Stimulated activated naive CD4-positive, alpha-beta T cell (primary cell): ENCODE data around the gene BTNL3.
"Not testable (repeated sequence)": the region's sequence is repeated elsewhere in the genome, so short reads cannot be mapped to it uniquely, and the experiment has no call there.

Experiments
- DNase-seq, 6 experiments: peaks; one replicate each; lab custom pipeline; 2025; lab: John Stamatoyannopoulos, UW

The BTNL3 gene, protein sequence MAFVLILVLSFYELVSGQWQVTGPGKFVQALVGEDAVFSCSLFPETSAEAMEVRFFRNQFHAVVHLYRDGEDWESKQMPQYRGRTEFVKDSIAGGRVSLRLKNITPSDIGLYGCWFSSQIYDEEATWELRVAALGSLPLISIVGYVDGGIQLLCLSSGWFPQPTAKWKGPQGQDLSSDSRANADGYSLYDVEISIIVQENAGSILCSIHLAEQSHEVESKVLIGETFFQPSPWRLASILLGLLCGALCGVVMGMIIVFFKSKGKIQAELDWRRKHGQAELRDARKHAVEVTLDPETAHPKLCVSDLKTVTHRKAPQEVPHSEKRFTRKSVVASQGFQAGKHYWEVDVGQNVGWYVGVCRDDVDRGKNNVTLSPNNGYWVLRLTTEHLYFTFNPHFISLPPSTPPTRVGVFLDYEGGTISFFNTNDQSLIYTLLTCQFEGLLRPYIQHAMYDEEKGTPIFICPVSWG

DNA sequence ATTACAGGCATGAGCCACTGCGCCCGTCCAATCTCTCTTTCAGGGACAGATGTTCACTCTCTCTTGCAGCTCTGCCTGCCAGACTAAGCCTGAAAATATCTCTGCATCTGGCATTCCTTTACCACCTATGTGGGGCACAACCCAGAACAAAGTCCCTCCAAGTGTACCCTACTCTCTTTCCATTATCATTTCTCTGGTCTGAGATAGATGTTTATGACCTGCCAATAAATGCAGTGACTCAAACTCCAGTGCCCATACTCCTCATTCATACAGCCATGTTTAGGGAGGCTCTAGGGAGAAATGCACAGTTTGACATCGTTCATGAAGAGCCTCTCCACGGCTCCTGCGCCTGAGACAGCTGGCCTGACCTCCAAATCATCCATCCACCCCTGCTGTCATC, at the start of gene BTNL3:
TSS of gene BTNL3 (plus strand) at position 255 of the 400 bp plus-strand sequence. CDS start 183 bp downstream, outside the sequence.
- no peak for DNase-seq

DNA sequence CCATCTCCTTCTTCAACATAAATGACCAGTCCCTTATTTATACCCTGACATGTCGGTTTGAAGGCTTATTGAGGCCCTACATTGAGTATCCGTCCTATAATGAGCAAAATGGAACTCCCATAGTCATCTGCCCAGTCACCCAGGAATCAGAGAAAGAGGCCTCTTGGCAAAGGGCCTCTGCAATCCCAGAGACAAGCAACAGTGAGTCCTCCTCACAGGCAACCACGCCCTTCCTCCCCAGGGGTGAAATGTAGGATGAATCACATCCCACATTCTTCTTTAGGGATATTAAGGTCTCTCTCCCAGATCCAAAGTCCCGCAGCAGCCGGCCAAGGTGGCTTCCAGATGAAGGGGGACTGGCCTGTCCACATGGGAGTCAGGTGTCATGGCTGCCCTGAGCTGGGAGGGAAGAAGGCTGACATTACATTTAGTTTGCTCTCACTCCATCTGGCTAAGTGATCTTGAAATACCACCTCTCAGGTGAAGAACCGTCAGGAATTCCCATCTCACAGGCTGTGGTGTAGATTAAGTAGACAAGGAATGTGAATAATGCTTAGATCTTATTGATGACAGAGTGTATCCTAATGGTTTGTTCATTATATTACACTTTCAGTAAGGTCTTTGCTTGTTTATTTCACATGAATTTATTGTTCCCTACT, 38.2 kb upstream of the BTNL3 start:
- no peak for DNase-seq

DNA sequence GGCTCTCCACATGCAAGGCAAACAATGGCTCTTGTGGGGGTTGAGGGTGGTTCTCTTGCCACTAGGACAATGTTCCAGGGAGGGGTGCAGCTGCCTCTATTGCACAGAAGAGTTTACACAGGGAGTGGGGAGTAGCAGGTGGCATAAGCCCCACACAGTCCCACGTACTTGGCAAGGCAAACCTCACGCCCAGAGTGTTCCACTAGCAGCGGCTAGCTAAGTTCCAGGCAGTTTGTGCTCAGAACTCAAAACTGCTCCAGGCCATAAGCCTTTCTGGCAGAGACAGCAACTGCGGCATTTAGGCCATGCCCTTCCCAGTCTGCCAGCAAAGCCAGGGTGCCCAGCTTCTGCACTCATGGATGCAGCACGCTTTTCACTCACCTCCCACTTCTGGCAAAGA, 29.0 kb upstream of the BTNL3 start:
- DNase-seq: no peak

DNA sequence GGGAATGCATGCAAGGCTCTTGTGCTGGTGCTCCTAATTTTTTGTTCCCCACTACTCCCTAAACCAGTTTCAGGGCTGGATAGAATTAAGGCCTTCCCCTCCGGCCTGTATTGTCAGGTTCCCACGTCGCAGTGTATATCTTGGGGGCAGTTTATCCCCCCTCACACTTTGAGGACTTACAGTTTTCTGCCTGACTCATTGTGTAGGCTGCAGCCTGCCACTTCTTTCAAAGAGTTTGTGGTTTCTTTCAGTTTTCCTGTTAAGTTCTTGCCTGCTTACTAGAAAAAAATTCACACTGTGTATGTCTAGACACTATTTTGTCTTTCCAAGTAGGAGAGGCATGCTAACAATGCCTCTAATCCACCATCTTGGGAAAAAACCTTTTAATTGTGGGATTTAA, 28.4 kb upstream of the BTNL3 start:
- DNase-seq: no peak

DNA sequence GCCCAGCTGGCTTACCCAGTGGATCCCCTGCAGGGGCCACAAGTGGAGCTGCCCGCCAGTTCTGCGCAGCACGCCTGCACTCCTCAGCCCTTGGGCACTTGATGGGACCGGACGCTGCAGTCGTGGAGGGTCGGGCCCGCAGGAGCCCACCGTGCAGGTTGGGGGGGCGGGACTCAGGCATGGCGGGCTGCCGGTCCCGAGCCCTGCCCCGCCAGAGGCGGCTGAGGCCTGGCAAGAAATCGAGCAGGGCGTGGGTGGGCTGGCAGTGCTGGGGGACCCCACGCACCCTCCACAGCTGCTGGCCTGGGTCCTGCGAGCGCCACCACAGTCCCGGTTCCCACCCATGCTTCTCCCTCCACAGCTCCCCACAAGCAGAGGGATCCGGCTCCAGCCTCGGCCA, 19.2 kb upstream of the BTNL3 start:
- DNase-seq: no peak

DNA sequence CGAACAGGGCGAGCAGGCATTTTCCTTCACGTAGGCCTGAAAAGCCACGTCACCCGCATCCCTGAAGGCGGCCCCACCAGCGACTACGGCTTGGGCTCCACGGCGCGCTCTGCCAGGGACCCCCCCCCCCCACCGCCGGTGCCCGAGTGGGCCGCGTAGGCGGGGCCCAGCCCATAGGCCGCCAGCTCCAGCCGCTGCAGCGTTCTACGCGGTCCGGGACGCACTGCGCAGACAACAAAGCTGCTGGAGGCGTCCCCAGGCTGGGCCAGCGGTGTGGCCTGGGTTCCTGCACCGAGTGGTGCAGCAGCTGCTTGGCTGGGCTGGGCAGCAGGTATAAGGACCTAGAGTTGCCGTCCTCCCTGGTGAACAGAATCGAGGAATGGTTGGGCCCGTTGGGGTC, 18.3 kb upstream of the BTNL3 start:
- DNase-seq: no peak

DNA sequence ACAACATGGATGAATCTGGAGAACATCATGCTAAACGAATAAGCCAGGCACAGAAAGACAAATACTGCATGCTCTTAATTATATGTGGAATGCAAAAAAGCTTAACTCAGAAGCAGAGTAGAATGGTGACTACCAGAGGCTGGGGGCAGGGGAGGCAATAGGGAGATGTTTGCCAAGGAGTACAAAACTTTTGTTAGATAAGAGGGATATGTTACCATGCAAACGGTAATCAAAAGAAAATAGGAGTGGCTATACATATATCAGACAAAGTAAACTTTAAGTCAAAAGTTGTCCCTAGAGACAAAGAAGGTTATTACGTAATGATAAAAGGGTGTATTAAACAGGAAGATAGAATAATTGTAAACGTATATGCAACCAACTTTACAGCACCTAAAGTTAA, 17.8 kb upstream of the BTNL3 start:
- DNase-seq: no peak

DNA sequence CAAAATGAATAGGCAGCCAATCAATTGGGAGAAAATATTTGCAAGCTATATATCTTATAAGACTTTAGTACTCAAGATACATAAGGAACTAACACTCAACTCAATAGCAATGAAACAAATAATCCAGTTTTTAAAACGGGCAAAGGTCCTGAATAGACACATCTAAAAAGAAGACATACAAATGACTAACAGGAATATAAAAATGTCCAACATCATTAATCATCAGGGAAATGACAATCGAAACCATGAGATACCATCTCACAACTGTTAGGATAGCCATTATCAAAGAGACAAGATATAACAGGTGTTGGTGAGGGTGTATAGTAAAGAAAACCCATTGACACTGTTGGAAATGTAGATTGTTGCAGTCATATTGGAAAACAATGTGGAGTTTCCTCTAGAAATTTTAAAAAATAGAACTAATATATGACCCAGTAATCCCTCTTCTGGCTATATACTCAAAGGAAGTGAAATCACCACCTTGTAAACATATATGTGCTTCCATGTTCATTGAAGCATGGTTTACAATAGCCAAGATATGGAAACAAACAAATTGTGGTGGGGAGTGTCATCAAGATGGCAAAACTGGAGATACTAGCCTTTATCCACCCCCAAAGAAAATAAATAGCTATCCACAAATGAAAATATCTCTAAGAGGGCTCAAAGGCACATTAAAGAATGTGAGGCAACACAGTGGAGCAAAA, 13.9 kb upstream of the BTNL3 start:
- no peak for DNase-seq

DNA sequence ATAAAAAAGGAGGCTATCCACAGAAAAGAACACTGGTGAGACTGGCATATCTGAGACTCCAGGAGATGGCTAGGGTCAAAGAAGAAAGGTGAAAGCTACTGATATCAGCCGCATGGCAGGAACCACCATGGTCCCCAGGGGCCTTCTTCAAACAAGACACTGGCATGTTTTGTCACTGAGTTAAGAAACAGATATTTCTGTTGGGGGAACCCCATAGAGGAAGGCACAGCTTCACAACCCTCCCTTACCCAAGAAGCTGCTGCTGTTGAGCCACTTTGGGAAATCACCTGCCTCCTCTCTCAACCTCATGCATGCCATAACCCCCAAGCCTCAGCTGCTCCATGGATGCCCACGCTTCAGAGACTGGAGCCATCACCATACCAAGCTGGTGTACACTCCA, 13.3 kb upstream of the BTNL3 start:
- DNase-seq: no peak

DNA sequence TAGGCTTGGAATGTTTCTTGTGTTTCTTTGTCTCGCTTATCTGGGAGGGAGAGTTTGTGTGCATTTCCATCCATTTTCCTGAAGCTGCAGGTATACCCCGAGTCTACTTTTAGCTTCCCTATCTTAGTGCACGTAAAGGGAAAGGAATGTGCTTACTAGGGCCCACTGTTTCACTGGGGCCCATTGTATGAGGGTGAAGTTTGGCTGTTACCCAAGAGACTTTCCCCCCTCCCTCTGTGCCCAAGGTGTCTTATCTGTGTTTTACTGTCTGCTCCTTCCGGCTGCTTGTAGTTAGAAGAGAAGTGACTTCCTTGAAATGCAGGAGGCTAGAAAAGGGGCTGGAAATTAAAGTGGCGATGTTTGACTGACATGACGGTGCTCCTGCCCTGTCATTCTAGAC, 12.1 kb upstream of the BTNL3 start:
- DNase-seq: peak in 1 of 6 experiments; percentile 16

DNA sequence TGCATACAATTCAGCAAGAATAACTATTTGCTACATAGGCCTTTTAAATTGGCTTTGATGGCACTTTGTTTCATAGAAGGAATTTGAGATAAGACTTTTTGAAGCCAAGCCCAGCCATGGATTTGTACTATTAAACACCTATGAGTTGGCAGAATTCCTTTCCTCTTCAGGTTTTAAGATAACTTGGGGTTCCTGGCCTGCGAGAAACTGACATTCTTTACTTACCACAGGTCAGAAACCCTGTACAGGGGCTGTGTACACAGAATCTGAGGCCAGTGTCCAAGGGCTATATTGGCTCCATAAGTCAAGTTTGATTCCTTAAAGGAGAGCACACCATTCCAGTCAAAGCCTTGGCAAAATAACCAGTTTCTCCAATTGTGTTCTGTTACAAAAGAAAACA, 10.8 kb upstream of the BTNL3 start:
- no peak for DNase-seq

DNA sequence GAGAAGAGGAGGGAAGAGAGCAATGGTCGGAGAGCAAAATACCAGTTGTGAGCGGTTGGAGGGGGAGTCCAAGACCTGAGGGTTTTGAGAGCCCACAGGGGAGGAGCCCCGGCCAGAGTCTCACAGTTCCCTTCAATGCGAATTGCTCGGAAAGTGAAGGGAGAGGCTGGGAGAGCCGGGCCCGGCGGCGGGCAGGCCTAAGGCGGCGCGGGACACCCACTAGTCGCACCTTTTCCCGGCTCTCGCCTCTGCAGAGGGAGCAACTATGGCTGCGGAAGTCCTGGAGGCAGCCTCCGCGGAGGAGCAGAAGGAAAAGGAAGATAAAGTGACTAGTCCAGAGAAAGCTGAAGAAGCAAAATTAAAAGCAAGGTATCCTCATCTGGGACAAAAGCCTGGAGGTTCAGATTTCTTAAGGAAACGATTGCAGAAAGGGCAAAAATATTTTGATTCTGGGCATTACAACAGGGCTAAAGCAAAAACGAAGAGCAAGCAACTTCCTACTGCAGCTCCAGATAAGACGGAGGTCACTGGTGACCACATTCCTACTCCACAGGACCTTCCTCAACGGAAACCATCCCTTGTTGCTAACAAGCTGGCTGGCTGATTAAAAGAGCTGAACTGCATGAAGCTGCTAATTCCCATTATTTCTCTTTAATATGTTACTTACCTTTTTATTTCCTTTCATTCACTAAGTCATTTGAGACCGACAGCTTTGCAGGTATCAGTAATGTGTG, 6.5 kb upstream of the BTNL3 start:
- no peak for DNase-seq

DNA sequence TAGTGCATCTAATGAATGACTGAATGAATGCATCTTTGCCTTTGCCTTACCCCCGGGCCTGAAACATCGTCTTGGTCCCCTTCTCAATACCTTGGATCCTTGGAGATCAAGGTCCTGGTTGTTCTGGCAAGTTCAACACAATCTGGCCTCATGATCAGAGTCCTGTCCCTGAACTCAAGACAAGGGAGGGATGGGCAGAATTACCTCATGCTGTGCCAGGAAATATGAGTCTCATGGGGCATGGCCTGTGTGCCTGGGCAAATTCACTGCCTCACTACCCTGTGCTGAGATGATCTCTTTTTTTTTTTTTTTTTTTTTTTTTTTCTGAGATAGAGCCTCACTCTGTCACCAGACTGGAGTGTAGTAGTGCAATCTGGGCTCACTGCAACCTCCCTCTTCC, 630 bp upstream of the BTNL3 start:
- DNase-seq: no peak

DNA sequence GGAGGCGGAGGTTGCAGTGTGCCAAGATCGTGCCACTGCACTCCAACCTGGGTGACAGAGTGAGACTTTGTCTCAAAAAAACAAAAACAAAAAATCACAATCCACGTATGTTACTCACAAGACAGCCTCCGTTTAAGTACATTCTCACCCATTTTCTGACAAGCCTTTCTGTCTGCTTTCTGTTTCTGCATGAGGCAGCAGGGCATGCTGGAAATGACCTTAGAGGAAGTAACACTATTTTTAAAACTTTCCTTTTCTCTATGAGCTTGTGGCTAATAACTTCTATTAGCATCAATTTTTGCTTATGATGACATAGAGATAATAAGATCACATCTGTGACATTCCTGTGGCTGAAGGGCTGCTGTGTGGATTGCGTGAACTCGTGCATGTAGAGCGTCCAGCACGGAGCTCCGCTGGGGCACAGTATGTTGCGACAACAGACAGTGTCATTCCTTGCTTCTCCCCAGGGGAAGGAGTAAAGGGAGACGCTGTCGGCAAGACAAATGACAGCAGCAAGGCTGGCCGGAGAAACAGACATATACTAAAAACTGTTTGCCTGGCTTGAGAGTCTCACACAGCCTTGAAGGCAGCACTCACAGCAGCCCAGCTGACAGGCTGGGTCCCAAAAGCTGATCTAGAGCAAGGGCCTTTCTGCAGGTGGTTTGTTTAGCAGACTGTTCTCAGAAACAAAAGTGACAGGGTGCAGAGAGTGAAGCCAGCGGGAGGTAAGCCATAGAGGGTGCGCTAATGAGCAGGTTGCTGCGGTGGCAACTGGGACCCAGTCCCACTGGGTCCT, 1.6 kb downstream of the BTNL3 start:
- no peak for DNase-seq

DNA sequence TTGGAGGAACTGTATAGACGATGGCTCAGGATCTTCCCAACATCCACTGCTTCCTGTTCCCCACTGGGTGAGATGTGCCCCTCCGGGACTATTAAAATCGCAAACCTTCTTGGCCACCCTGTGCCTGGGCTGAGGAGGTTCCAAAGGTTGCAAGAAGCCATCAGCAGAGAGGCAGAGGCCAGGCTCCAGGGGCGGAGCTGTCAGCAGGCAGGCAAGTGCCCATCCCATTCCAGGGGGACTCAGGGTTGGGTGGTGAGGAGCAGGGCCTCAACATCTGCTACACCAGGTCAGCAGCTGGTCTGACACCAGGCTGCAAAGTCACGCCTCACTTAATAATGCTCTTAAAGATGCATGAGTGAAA, 2.2 kb downstream of the BTNL3 start:
- no peak for DNase-seq

DNA sequence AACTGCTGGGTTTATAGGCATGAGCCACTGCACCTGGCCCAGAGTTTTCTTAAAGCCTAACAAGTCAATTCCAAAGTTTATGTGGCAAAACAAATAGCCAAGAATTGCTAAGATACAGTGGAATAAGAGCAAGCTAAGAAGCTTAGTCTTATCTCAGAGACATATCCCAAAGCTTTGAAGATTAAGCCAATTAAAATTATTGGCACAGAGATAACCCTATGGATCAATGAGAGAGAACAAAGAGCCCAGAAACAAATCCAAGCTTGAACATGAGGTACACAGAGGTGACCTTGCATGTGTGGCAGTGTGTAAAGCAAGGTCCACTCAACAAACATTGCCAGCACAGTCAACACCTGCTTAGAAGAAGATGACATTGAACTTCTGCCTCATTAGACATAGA, 13.3 kb downstream of the BTNL3 start:
- DNase-seq: no peak

DNA sequence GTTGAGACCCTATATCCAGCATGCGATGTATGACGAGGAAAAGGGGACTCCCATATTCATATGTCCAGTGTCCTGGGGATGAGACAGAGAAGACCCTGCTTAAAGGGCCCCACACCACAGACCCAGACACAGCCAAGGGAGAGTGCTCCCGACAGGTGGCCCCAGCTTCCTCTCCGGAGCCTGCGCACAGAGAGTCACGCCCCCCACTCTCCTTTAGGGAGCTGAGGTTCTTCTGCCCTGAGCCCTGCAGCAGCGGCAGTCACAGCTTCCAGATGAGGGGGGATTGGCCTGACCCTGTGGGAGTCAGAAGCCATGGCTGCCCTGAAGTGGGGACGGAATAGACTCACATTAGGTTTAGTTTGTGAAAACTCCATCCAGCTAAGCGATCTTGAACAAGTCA, 17.1 kb downstream of the BTNL3 start:
- DNase-seq: no peak

DNA sequence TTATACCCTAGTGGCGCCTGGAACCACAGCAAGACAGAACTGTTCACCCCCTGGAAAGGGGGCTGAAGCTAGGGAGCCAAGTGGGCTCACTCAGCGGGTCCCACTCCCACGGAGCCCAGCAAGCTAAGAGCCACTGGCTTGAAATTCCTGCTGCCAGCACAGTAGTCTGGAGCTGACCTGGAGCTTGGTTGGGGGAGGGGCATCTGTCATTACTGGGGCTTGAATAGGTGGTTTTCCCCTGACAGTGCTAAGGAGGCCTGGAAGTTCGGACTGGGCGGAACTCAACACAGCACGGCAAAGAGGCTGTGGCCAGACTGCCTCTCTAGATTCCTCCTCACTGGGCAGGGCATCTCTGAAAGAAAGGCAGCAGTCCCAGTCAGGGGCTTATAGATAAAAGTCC, 19.5 kb downstream of the BTNL3 start:
- no peak for DNase-seq

DNA sequence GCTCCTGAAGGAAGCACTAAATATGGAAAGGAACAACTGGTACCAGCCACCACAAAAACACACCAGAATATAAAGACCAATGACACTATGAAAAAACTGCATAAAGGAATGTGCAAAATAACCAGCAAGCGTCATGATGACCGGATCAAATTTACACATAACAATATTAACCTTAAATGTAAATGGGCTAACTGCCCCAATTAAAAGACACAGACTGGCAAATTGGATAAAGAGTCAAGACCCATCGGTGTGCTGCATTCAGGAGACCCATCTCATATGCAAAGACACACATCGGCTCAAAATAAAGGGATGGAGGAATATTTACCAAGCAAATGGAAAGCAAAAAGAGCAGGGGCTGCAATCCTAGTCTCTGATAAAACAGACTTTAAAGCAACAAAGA, 21.4 kb downstream of the BTNL3 start:
- not testable (repeated sequence) for DNase-seq

DNA sequence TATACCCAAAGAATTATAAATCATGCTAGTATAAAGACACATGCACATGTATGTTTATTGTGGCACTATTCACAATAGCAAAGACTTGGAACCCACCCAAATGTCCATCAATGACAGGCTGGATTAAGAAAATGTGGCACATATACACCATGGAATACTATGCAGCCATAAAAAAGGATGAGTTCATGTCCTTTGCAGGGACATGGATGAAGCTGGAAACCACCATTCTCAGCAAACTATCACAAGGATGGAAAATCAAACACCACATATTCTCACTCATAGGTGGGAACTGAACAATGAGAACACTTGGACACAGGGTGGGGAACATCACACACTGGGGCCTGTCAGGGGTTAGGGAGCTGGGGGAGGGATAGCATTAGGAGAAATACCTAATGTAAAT, 26.0 kb downstream of the BTNL3 start:
- not testable (repeated sequence) for DNase-seq

DNA sequence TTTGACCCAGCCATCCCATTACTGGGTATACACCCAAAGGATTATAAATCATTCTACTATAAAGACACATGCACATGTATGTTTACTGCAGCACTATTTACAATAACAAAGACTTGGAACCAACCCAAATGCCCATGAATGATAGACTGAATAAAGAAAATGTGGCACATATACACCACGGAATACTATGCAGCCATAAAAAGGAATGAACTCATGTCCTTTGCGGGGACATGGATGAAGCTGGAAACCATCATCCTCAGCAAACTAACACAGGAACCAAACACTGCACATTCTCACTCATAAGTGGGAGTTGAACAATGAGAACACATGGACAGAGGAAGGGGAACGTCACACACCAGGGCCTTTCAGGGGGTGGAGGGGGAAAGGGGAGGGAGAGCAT, 28.8 kb downstream of the BTNL3 start:
- not testable (repeated sequence) for DNase-seq

DNA sequence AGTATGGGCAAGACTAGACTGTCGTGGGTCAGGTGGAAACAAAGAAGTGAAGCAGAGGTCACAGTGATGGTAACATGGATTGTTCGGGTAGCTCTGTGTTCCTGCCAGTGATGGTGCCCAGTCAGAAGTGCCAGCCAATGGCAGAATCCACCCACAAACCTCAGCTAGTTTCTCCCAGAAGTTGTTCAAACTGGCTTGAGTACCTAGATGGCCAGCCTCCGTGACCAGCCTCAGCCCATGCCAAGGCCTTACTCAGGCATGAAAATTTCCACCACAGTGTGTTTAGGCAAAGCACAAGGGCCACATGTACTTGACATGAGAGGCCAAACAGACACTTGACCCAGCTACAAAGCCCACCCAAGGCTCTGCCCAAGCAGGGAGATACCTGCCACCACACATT, 32.0 kb downstream of the BTNL3 start:
- DNase-seq: no peak
